ENCODE measurements around the gene NHSL1.

Gene NHSL1

GRCh38 chr6:138510093-138510492 is 10.8 kb upstream of the NHSL1 start:
- Histone ChIP-seq H4K20me1 (ENCODE audit: insufficient read depth, low read length) (no peaks in the 10 kb centered on the region), H2AFZ (ENCODE audit: low read depth, low read length) (no peak overlapping the region), H3K36me3 (ENCODE audit: insufficient read depth, low read length) (no peaks in the 10 kb centered on the region), H3K9ac (ENCODE audit: low read depth, low read length) (no peak overlapping the region), H3K27ac (ENCODE audit: low read length) (no peak overlapping the region), H3K9me3 (ENCODE audit: insufficient read depth, low read length, severe bottlenecking) (no peaks in the 10 kb centered on the region), H3K4me3 (ENCODE audit: low read depth in 1 of 2, low read length in 2 of 2) (no peak overlapping the region), H3K4me1 (ENCODE audit: insufficient read depth, low read length) (peaks cover 5% of the 10 kb centered on the region; the same call in 1 of the 2 replicates), H3K79me2 (ENCODE audit: insufficient read depth, low read length) (no peaks in the 10 kb centered on the region), H3K27me3 (ENCODE audit: insufficient read depth, low read length, poor library complexity) (peaks cover 6% of the 10 kb centered on the region), H3K4me2 (ENCODE audit: insufficient read depth, low read length) (no peak overlapping the region)
- TF ChIP-seq CTCF (IDR thresholded peaks at IDR 0.05; ENCODE audit: borderline replicate concordance, extremely low read depth, low read length, poor library complexity, severe bottlenecking) (no peak), EZH2 (IDR thresholded peaks at IDR 0.05; ENCODE audit: borderline replicate concordance, low read depth, low read length, severe bottlenecking) (no peak)
- ATAC-seq (ENCODE audit: insufficient read depth, low read depth) (no peak), DNase-seq (no peak)

- DNase-seq (peak; percentile 18), ATAC-seq (ENCODE audit: insufficient read depth, low read depth) (no peak)
- no peaks in the 10 kb centered on the region for H3K36me3 ChIP-seq (ENCODE audit: insufficient read depth, low read length)
- no peaks in the 10 kb centered on the region for H3K4me1 ChIP-seq (ENCODE audit: insufficient read depth, low read length)
- no peaks in the 10 kb centered on the region for H3K79me2 ChIP-seq (ENCODE audit: insufficient read depth, low read length)
- no peaks in the 10 kb centered on the region for H3K9me3 ChIP-seq (ENCODE audit: insufficient read depth, low read length, severe bottlenecking)
- no peak overlapping the region for H2AFZ ChIP-seq (ENCODE audit: low read depth, low read length)
- H3K27me3 ChIP-seq (ENCODE audit: insufficient read depth, low read length, poor library complexity): peaks cover 8% of the 10 kb centered on the region
- H3K4me3 ChIP-seq (ENCODE audit: low read depth in 1 of 2, low read length in 2 of 2): no peak overlapping the region
- no peaks in the 10 kb centered on the region for H4K20me1 ChIP-seq (ENCODE audit: insufficient read depth, low read length)
- H3K4me2 ChIP-seq (ENCODE audit: insufficient read depth, low read length): no peak overlapping the region
- no peak overlapping the region for H3K27ac ChIP-seq (ENCODE audit: low read length)
- TF ChIP-seq CTCF (IDR thresholded peaks at IDR 0.05; ENCODE audit: borderline replicate concordance, extremely low read depth, low read length, poor library complexity, severe bottlenecking) (peak; percentile 66), EZH2 (IDR thresholded peaks at IDR 0.05; ENCODE audit: borderline replicate concordance, low read depth, low read length, severe bottlenecking) (no peak)
- H3K9ac ChIP-seq (ENCODE audit: low read depth, low read length): no peak overlapping the region
These were observed 10.1 kb upstream of the NHSL1 start for GRCh38 chr6:138509371-138509770.

GRCh38 chr6:138508676-138508988 is 9.3 kb upstream of the NHSL1 start:
- Histone ChIP-seq H3K9me3 (ENCODE audit: insufficient read depth, low read length, severe bottlenecking) (no peaks in the 10 kb centered on the region), H3K27me3 (ENCODE audit: insufficient read depth, low read length, poor library complexity) (peaks cover 9% of the 10 kb centered on the region), H4K20me1 (ENCODE audit: insufficient read depth, low read length) (no peaks in the 10 kb centered on the region), H3K4me3 (ENCODE audit: low read depth in 1 of 2, low read length in 2 of 2) (no peak overlapping the region), H3K27ac (ENCODE audit: low read length) (no peak overlapping the region), H3K79me2 (ENCODE audit: insufficient read depth, low read length) (no peaks in the 10 kb centered on the region), H3K4me2 (ENCODE audit: insufficient read depth, low read length) (no peak overlapping the region), H3K9ac (ENCODE audit: low read depth, low read length) (no peak overlapping the region), H3K36me3 (ENCODE audit: insufficient read depth, low read length) (no peaks in the 10 kb centered on the region), H2AFZ (ENCODE audit: low read depth, low read length) (no peak overlapping the region), H3K4me1 (ENCODE audit: insufficient read depth, low read length) (no peaks in the 10 kb centered on the region)
- DNase-seq (no peak), ATAC-seq (ENCODE audit: insufficient read depth, low read depth) (no peak)
- no peak for TF ChIP-seq CTCF (IDR thresholded peaks at IDR 0.05; ENCODE audit: borderline replicate concordance, extremely low read depth, low read length, poor library complexity, severe bottlenecking)
- TF ChIP-seq EZH2 (IDR thresholded peaks at IDR 0.05; ENCODE audit: borderline replicate concordance, low read depth, low read length, severe bottlenecking): no peak
